Peyer's patch (tissue), 4 donors: ENCODE measurements around the gene DGCR2.

ENCODE experiments used
- CTCF ChIP-seq, 6 experiments: fragments of 450-650 bp in 4 of 6; fragments of 200-600 bp in 2 of 6; sonication (generic) in 1 of 6; IDR thresholded peaks; one replicate each; pipeline ENCODE4 v1.5.1; 2017 to 2019; ENCODE audit warnings: antibody characterized with exemption in 6 of 6, mild to moderate bottlenecking in 3 of 6, moderate library complexity in 1 of 6
- POLR2A ChIP-seq, 2 donors: fragments of 450-650 bp; IDR thresholded peaks; one replicate each; pipeline ENCODE4 v1.5.1; 2017; ENCODE audit warnings: antibody characterized with exemption in 2 of 2, mild to moderate bottlenecking in 2 of 2, moderate library complexity in 2 of 2

- TF ChIP-seq CTCF (IDR thresholded peaks at IDR 0.05): no peak
- TF ChIP-seq POLR2A (IDR thresholded peaks at IDR 0.05): no peak
These were observed 116.3 kb downstream of the DGCR2 start for GRCh38 chr22:19005905-19006304.
